B cell (primary cell): ENCODE measurements around the gene TFB1M. TPM values are rescaled to one million over a fixed set of nuclear protein-coding genes. Genes with fewer than 3 reads are reported as not detected.

ENCODE experiments used
- ATAC-seq: fragments of 200-7000 bp; cut with Tn5 transposase; one replicate; pipeline ENCODE4 v1.10.0; 2021; ENCODE audit warnings: low read depth, mild to moderate bottlenecking, moderate number of reproducible peaks, moderate library complexity
- CTCF ChIA-PET: fragments of 350-600 bp; sonication (Branson Sonifier 250); formaldehyde crosslinking; loops from one replicate; lab custom pipeline; 2021; ENCODE audit warnings: antibody characterized with exemption, inconsistent platforms; lab: Charles Lee
- POLR2A ChIA-PET: fragments of 350-600 bp; sonication (Branson Sonifier 250); formaldehyde crosslinking; loops from one replicate; lab custom pipeline; 2021; ENCODE audit warnings: antibody characterized with exemption; lab: Charles Lee
- DNase-seq: peaks from one replicate; pipeline ENCODE4 v3.0.0; 2013
- H2AFZ ChIP-seq: 2 replicates; pipeline ENCODE4 v1.6.1; 2012; ENCODE audit warnings: mild to moderate bottlenecking, low read depth, low read length; ENCODE audit not compliant: insufficient read depth, poor library complexity, severe bottlenecking
- H3K27ac ChIP-seq, 2 donors: 1 replicate in 1 of 2; 2 replicates in 1 of 2; pipeline ENCODE4 v1.5.1; 2012 to 2013; ENCODE audit warnings: low read length in 2 of 2, mild to moderate bottlenecking in 2 of 2, moderate library complexity in 1 of 2
- H3K27me3 ChIP-seq, 4 experiments: fragments of 200-600 bp in 1 of 4; sonication (generic) in 1 of 4; replicated peaks in 1 of 4; 1 replicate in 2 of 4; 2 replicates in 2 of 4; pipeline versions ENCODE4 v1.6.1 to v1.7.0; 2013 to 2016; ENCODE audit warnings: low read length in 3 of 4, mild to moderate bottlenecking in 2 of 4, mixed read lengths in 1 of 4, moderate library complexity in 1 of 4; ENCODE audit not compliant: insufficient read depth in 4 of 4, control insufficient read depth in 3 of 4; ENCODE audit errors: control extremely low read depth in 1 of 4
- H3K36me3 ChIP-seq, 2 experiments: replicated peaks in 1 of 2; 1 replicate in 1 of 2; 2 replicates in 1 of 2; pipeline versions ENCODE4 v1.6.1 to v1.7.1; 2013; ENCODE audit warnings: low read length in 1 of 2; ENCODE audit not compliant: insufficient read depth in 2 of 2, control insufficient read depth in 1 of 2; ENCODE audit errors: control extremely low read depth in 1 of 2, extremely low read depth in 1 of 2
- H3K4me1 ChIP-seq, 2 donors: fragments of 200-600 bp in 1 of 2; sonication (generic) in 1 of 2; 1 replicate in 1 of 2; 2 replicates in 1 of 2; pipeline versions ENCODE4 v1.5.1 to v1.6.1; 2013 to 2017; ENCODE audit warnings: low read length in 2 of 2; ENCODE audit not compliant: control insufficient read depth in 2 of 2, insufficient read depth in 2 of 2
- H3K4me2 ChIP-seq: replicated peaks from 2 replicates; pipeline ENCODE3; 2012; ENCODE audit warnings: mild to moderate bottlenecking, low read depth, low read length; ENCODE audit not compliant: poor library complexity, severe bottlenecking
- H3K4me3 ChIP-seq, 5 experiments: fragments of 200-600 bp in 1 of 5; sonication (generic) in 1 of 5; 1 replicate in 3 of 5; 2 replicates in 2 of 5; pipeline versions ENCODE4 v1.5.1 to v1.7.0; 2011 to 2016; ENCODE audit warnings: low read length in 4 of 5, mild to moderate bottlenecking in 4 of 5, low read depth in 2 of 5, control low read depth in 1 of 5, moderate library complexity in 1 of 5; ENCODE audit not compliant: insufficient read depth in 1 of 5; ENCODE audit errors: control extremely low read depth in 1 of 5, extremely low read depth in 1 of 5
- H3K79me2 ChIP-seq: fragments of 200-600 bp; sonication (generic); one replicate; pipeline ENCODE4 v1.6.0; 2016; ENCODE audit warnings: low read length; ENCODE audit not compliant: control insufficient read depth, insufficient read depth
- H3K9ac ChIP-seq: fragments of 200-600 bp; sonication (generic); 2 replicates; pipeline ENCODE4 v1.6.1; 2017; ENCODE audit warnings: mild to moderate bottlenecking, low read length, moderate library complexity
- H3K9me3 ChIP-seq, 3 donors: one replicate each; pipeline versions ENCODE4 v1.6.1 to v1.7.1; 2013; ENCODE audit warnings: low read length in 2 of 3; ENCODE audit not compliant: control insufficient read depth in 2 of 3, insufficient read depth in 1 of 3; ENCODE audit errors: control extremely low read depth in 1 of 3
- H4K20me1 ChIP-seq: 2 replicates; pipeline ENCODE4 v1.6.0; 2012; ENCODE audit warnings: mild to moderate bottlenecking, low read length; ENCODE audit not compliant: insufficient read depth, control insufficient read depth, poor library complexity, severe bottlenecking
- H3K27ac Mint-ChIP-seq: one replicate; pipeline ENCODE4 v1.8.0; 2021; ENCODE audit warnings: mixed read lengths
- H3K27me3 Mint-ChIP-seq: one replicate; pipeline ENCODE4 v1.8.0; 2021; ENCODE audit warnings: mixed read lengths
- H3K4me1 Mint-ChIP-seq: one replicate; pipeline ENCODE4 v1.8.0; 2021; ENCODE audit warnings: mixed read lengths
- H3K4me3 Mint-ChIP-seq: one replicate; pipeline ENCODE4 v1.8.0; 2021; ENCODE audit warnings: mixed read lengths
- H3K9me3 Mint-ChIP-seq: one replicate; pipeline ENCODE4 v1.8.0; 2022; ENCODE audit warnings: mixed read lengths; ENCODE audit not compliant: insufficient read depth
- EZH2 ChIP-seq: IDR thresholded peaks from 2 replicates; pipeline ENCODE4 v1.6.1; 2012; ENCODE audit warnings: borderline replicate concordance, low read depth, mild to moderate bottlenecking, moderate library complexity, low read length; ENCODE audit not compliant: insufficient read depth, poor library complexity, severe bottlenecking
- WGBS: methylation state at CpG from one replicate; pipeline ENCODE4 v1.1.5; 2013; ENCODE audit warnings: missing lambda C conversion rate; ENCODE audit not compliant: insufficient coverage; 5-methylcytosine and 5-hydroxymethylcytosine counted together
- intact Hi-C: fragments of 100-400 bp; cut with micrococcal nuclease; formaldehyde crosslinking; loops from one replicate; pipeline ENCODE4 v1.10.0; 2022
- polyA plus RNA-seq: library from polyadenylated mRNA; depleted of rRNA; stranded (reverse); fragments of >200 nt; gene quantifications from 2 replicates; pipeline ENCODE4 v1.2.3, GENCODE V29; 2012
- total RNA-seq, 2 donors: library from RNA; stranded (reverse); fragments of 120-200 nt in 1 of 2; gene quantifications; 1 replicate in 1 of 2; 2 replicates in 1 of 2; pipeline versions ENCODE4 v1.2.3 to v1.2.4, GENCODE V29; 2013 to 2022
- TF ChIP-seq, protein P1 (sequence below): fragments of 200-600 bp; IDR thresholded peaks from one replicate; pipeline ENCODE4 v1.8.0; 2022; ENCODE audit warnings: antibody characterized with exemption, mild to moderate bottlenecking

The TFB1M gene
- total and polyA plus RNA-seq, 2 donors (not counting 1 experiment from before 2014, with no cell fraction given): 18.6 to 49.9 TPM

- TF ChIP-seq, protein P1, sequence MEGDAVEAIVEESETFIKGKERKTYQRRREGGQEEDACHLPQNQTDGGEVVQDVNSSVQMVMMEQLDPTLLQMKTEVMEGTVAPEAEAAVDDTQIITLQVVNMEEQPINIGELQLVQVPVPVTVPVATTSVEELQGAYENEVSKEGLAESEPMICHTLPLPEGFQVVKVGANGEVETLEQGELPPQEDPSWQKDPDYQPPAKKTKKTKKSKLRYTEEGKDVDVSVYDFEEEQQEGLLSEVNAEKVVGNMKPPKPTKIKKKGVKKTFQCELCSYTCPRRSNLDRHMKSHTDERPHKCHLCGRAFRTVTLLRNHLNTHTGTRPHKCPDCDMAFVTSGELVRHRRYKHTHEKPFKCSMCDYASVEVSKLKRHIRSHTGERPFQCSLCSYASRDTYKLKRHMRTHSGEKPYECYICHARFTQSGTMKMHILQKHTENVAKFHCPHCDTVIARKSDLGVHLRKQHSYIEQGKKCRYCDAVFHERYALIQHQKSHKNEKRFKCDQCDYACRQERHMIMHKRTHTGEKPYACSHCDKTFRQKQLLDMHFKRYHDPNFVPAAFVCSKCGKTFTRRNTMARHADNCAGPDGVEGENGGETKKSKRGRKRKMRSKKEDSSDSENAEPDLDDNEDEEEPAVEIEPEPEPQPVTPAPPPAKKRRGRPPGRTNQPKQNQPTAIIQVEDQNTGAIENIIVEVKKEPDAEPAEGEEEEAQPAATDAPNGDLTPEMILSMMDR: no peak
- no peak for TF ChIP-seq EZH2
- no peaks in the 10 kb centered on the region for H3K9me3 ChIP-seq
- no peaks in the 10 kb centered on the region for H3K27me3 Mint-ChIP-seq
- WGBS: no CpG with 5 or more reads among the region's 4 CpGs
- CTCF ChIA-PET: no interaction called here
- no peaks in the 10 kb centered on the region for H3K27me3 ChIP-seq
- DNase-seq (no peak), ATAC-seq (no peak)
- H3K4me3 ChIP-seq: no peak overlapping the region
- peaks cover 9 to 45% of the 10 kb centered on the region in 2 experiments for H3K36me3 ChIP-seq
- intact Hi-C loops: no loop called here
- no peaks in the 10 kb centered on the region for H3K79me2 ChIP-seq
- POLR2A ChIA-PET: no interaction called here
- no peak overlapping the region for H3K9ac ChIP-seq
- H3K27ac ChIP-seq: no peak overlapping the region
- H4K20me1 ChIP-seq: no peaks in the 10 kb centered on the region
- no peak overlapping the region for H3K27ac Mint-ChIP-seq
- no peak overlapping the region for H2AFZ ChIP-seq
- H3K4me1 Mint-ChIP-seq: no peaks in the 10 kb centered on the region
- H3K4me1 ChIP-seq: no peaks in the 10 kb centered on the region
- no peak overlapping the region for H3K4me2 ChIP-seq
- no peak overlapping the region for H3K4me3 Mint-ChIP-seq
- H3K9me3 Mint-ChIP-seq: no peaks in the 10 kb centered on the region
These were observed 29.5 kb downstream of the TFB1M start for GRCh38 chr6:155284775-155285174.

DNA sequence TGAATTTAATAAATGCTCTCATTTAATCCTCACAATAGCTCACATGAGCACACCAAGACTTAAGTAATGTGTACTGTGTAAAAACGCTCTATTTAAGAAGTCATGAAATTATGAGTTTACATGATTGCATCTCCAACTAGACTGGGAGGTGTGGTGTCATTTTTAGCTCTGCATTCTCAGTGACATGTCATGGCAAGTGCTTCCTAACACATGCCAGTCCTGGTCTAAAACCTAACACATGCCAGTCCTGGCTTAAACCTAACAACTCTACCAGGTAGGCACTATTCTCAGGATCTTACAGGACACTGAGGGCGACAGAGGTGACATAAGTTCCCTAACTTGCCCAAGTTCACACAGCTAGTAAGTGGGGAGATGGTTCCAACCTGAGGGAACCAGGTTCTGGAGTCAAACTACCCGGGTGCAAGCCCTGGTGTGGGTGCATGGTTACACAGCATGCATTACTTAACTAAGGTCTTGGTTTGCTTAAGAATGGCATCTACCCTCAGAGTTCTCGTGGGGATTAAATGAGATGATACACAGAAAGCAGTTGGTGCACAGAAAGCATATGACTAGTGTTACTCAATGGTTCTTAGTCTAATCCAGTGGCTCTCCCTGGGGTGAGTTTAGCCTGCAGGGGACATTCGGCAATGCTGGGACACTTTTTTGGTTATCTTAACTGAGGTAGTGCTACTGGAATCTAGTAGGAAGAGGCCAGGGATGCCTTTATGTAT lies 35.8 kb downstream of the TFB1M start:
- CTCF ChIA-PET: no interaction called here
- Histone ChIP-seq H3K27me3 (no peaks in the 10 kb centered on the region), H3K9me3 (no peaks in the 10 kb centered on the region), H4K20me1 (no peaks in the 10 kb centered on the region), H3K4me2 (no peak overlapping the region), H3K4me3 (no peak overlapping the region), H3K27ac (no peak overlapping the region), H3K36me3 (peaks cover 2 to 51% of the 10 kb centered on the region in 2 experiments), H3K9ac (no peak overlapping the region), H3K79me2 (no peaks in the 10 kb centered on the region), H3K4me1 (no peaks in the 10 kb centered on the region), H2AFZ (no peak overlapping the region)
- no peaks in the 10 kb centered on the region for H3K9me3 Mint-ChIP-seq
- no peaks in the 10 kb centered on the region for H3K27me3 Mint-ChIP-seq
- WGBS: 100% methylated on average over 2 of the region's 5 CpGs
- no peaks in the 10 kb centered on the region for H3K4me1 Mint-ChIP-seq
- no peak overlapping the region for H3K4me3 Mint-ChIP-seq
- H3K27ac Mint-ChIP-seq: no peak overlapping the region
- DNase-seq (no peak), ATAC-seq (no peak)
- POLR2A ChIA-PET: no interaction called here
- intact Hi-C loops: no loop called here
- TF ChIP-seq, protein P1: no peak
- TF ChIP-seq EZH2: no peak
